ENCODE results near the gene RGL1.

The RGL1 gene

DNA sequence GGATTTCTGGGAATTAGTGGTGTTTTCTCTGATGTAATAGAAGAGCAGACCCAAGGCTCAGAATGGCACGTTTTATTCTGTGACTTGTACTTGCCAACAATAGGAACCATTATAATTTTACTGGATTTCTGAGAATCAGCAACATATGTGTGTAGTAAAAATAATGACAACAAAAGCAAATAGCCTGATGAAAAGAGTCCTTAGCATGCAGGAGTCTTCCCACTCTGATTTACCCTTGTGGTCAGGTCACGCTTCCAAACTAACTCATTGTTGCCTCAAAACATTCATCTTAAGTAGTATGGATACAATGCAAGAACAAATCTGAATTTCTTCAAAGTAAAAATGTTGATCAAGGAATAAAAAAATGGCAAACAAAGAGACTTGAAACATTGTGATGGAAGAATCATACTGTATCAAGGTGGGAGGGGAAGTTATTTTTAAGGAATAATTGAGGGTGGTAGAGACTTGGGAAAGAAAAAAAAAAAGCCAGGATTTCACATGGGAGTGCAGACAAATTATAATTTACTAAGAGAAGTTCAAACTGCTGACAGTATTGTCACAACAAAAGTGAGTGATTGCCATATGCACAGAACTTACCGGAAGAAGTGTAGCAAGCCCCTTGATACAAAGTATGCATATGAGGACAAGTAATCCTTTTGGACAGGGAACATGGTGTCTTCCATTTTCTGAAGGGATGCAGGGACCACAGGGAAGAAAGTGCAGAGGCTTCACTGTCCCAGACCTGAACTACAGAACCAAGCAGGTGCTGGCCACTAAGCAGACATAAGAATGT lies 31.2 kb upstream of the RGL1 start:
- Histone ChIP-seq H3K79me2 (ENCODE audit: low read length) (no peaks in the 10 kb centered on the region), H3K4me2 (ENCODE audit: low read depth, low read length) (no peak overlapping the region), H3K4me3 (ENCODE audit: low read length) (no peak overlapping the region), H3K9me2 (replicated peaks; ENCODE audit: insufficient read depth, low read length) (no peaks in the 10 kb centered on the region), H3K9me3 (replicated peaks; ENCODE audit: insufficient read depth, low read length) (0 out of 2 replicates have a peak, but pooled peaks cover 5% of the 10 kb centered on the region), H3K4me1 (ENCODE audit: low read length) (no peaks in the 10 kb centered on the region), H3K27me3 (replicated peaks; ENCODE audit: insufficient read depth, low read length) (no peaks in the 10 kb centered on the region), H3F3A (ENCODE audit: insufficient read depth, low read length) (no peaks in the 10 kb centered on the region), H3K9ac (ENCODE audit: low read length) (no peak overlapping the region), H4K20me1 (ENCODE audit: insufficient read depth, low read length) (no peaks in the 10 kb centered on the region), H2AFZ (ENCODE audit: low read length) (no peak overlapping the region), H3K27ac (ENCODE audit: low read length) (no peak overlapping the region), H3K36me3 (replicated peaks; ENCODE audit: insufficient read depth, low read length) (no peaks in the 10 kb centered on the region)
- TF ChIP-seq EZH2phosphoT487 (IDR thresholded peaks at IDR 0.05; ENCODE audit: low read length) = no peak
- TF ChIP-seq CTCF (IDR thresholded peaks at IDR 0.05; ENCODE audit: low read length) = no peak
- TF ChIP-seq EZH2 (optimal IDR thresholded peaks at IDR 0.05; ENCODE audit: low read depth, low read length) = no peak
- DNase-seq = no peak

- DNase-seq = no peak
- TF ChIP-seq EZH2 (optimal IDR thresholded peaks at IDR 0.05; ENCODE audit: low read depth, low read length) (no peak), CTCF (IDR thresholded peaks at IDR 0.05; ENCODE audit: low read length) (no peak), EZH2phosphoT487 (IDR thresholded peaks at IDR 0.05; ENCODE audit: low read length) (no peak)
Measured at GRCh38 chr1:183774938-183775337, 30.0 kb upstream of the RGL1 start.

GRCh38 chr1:183776731-183777130 lies 28.2 kb upstream of the RGL1 start:
- Histone ChIP-seq H3K27me3 (replicated peaks; ENCODE audit: insufficient read depth, low read length) (no peaks in the 10 kb centered on the region), H3K9me3 (replicated peaks; ENCODE audit: insufficient read depth, low read length) (0 out of 2 replicates have a peak, but pooled peaks cover 5% of the 10 kb centered on the region), H3K9me2 (replicated peaks; ENCODE audit: insufficient read depth, low read length) (no peaks in the 10 kb centered on the region), H2AFZ (ENCODE audit: low read length) (no peak overlapping the region), H4K20me1 (ENCODE audit: insufficient read depth, low read length) (no peaks in the 10 kb centered on the region), H3K9ac (ENCODE audit: low read length) (no peak overlapping the region), H3K4me3 (ENCODE audit: low read length) (no peak overlapping the region), H3F3A (ENCODE audit: insufficient read depth, low read length) (no peaks in the 10 kb centered on the region), H3K36me3 (replicated peaks; ENCODE audit: insufficient read depth, low read length) (no peaks in the 10 kb centered on the region), H3K4me1 (ENCODE audit: low read length) (no peaks in the 10 kb centered on the region), H3K4me2 (ENCODE audit: low read depth, low read length) (no peak overlapping the region), H3K79me2 (ENCODE audit: low read length) (no peaks in the 10 kb centered on the region), H3K27ac (ENCODE audit: low read length) (no peak overlapping the region)
- TF ChIP-seq EZH2 (optimal IDR thresholded peaks at IDR 0.05; ENCODE audit: low read depth, low read length) (no peak), CTCF (IDR thresholded peaks at IDR 0.05; ENCODE audit: low read length) (no peak), EZH2phosphoT487 (IDR thresholded peaks at IDR 0.05; ENCODE audit: low read length) (no peak)
- DNase-seq = no peak

More at GRCh38 chr1:183774938-183775337, 30.0 kb upstream of the RGL1 start:
- no peaks in the 10 kb centered on the region for H3K27me3 ChIP-seq (replicated peaks; ENCODE audit: insufficient read depth, low read length)
- H3K9me3 ChIP-seq (replicated peaks; ENCODE audit: insufficient read depth, low read length) = 0 out of 2 replicates have a peak, but pooled peaks cover 5% of the 10 kb centered on the region
- H2AFZ ChIP-seq (ENCODE audit: low read length) = no peak overlapping the region
- no peaks in the 10 kb centered on the region for H3K79me2 ChIP-seq (ENCODE audit: low read length)
- H3K9me2 ChIP-seq (replicated peaks; ENCODE audit: insufficient read depth, low read length) = no peaks in the 10 kb centered on the region
- H3K4me1 ChIP-seq (ENCODE audit: low read length) = no peaks in the 10 kb centered on the region
- H3K36me3 ChIP-seq (replicated peaks; ENCODE audit: insufficient read depth, low read length) = no peaks in the 10 kb centered on the region
- H3K4me3 ChIP-seq (ENCODE audit: low read length) = no peak overlapping the region
- H3K27ac ChIP-seq (ENCODE audit: low read length) = no peak overlapping the region
- H3F3A ChIP-seq (ENCODE audit: insufficient read depth, low read length) = no peaks in the 10 kb centered on the region
- no peaks in the 10 kb centered on the region for H4K20me1 ChIP-seq (ENCODE audit: insufficient read depth, low read length)
- H3K9ac ChIP-seq (ENCODE audit: low read length) = no peak overlapping the region
- H3K4me2 ChIP-seq (ENCODE audit: low read depth, low read length) = no peak overlapping the region

All from MM.1S (cell line).